Esophagus squamous epithelium (tissue), 4 donors: ENCODE data around the gene FOXR1.

ENCODE experiments used
- CTCF ChIP-seq, 6 experiments: fragments of 450-650 bp in 4 of 6; fragments of 200-600 bp in 2 of 6; sonication (generic) in 2 of 6; IDR thresholded peaks; one replicate each; pipeline ENCODE4 v1.5.1; 2016 to 2019; ENCODE audit warnings: antibody characterized with exemption in 6 of 6, mild to moderate bottlenecking in 4 of 6, moderate library complexity in 4 of 6
- POLR2A ChIP-seq, 4 donors: fragments of 450-650 bp; IDR thresholded peaks; one replicate each; pipeline ENCODE4 v1.6.1; 2017; ENCODE audit warnings: antibody characterized with exemption in 4 of 4, mild to moderate bottlenecking in 4 of 4, moderate library complexity in 3 of 4

GRCh38 chr11:118979434-118979833 lies 7.9 kb downstream of the FOXR1 start:
- no peak for TF ChIP-seq CTCF (IDR thresholded peaks at IDR 0.05)
- TF ChIP-seq POLR2A (IDR thresholded peaks at IDR 0.05) = no peak
